ENCODE results near the gene CCL23.
"Not testable (repeated sequence)": the region's sequence is repeated elsewhere in the genome, so short reads cannot be mapped to it uniquely, and the experiment has no call there.

CCL23 gene, protein sequence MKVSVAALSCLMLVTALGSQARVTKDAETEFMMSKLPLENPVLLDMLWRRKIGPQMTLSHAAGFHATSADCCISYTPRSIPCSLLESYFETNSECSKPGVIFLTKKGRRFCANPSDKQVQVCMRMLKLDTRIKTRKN

DNA sequence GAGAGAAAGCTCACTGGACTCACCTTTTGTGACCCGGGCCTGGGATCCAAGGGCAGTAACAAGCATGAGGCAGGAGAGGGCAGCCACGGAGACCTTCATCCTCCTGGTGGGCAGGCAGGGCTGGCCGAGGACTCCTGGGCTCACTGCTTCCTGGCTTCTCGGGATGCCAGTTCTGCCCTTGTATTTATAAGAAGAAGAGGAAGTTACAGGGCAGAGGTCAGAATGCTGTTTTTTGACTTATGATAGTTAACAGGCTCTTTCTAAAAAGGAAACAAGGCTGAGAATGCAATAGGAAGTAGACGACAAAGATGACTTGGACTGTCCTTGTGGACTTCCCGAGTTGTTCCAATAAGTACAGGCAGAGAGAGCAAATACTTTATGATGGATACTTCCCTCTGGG is at the start of gene CCL23:
Gene CCL23, minus strand, starts transcription at position 174 of the 400 bp plus-strand sequence. Its CDS starts 75 bp downstream, at position 99.
- DNase-seq (ENCODE audit: low read depth in 4 of 4, low spot score in 1 of 4), result no peak

DNA sequence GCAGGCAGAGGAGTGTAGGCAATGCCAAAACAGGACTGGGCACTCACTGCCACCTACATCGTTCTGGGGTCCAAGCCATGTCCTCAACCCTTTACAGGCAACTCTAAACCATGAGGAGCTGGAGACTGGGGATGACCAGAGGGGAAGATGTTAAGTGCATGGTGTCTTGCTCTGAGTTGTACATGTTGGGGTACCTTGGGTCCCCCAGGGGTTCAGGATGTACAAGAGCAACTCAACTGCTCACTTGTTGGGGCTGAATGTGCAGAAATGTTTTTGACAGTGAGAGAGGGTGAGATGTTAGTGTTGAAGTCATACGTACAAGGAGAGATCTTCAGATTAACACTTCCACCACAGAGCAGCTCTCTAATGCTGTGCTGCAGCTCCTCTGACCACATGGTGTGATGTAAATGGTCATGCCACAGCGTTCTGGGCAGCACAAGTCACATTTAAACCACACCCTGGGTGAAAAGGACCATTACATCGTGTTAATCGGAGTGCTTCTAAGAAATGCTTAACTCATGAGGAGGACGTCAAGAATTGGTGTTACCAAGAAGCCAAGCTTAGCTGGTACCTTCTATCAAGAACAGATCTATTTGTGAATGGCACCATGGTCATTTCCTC is 48.7 kb upstream of the CCL23 start:
- no peak for DNase-seq (ENCODE audit: low read depth in 4 of 4, low spot score in 1 of 4)

DNA sequence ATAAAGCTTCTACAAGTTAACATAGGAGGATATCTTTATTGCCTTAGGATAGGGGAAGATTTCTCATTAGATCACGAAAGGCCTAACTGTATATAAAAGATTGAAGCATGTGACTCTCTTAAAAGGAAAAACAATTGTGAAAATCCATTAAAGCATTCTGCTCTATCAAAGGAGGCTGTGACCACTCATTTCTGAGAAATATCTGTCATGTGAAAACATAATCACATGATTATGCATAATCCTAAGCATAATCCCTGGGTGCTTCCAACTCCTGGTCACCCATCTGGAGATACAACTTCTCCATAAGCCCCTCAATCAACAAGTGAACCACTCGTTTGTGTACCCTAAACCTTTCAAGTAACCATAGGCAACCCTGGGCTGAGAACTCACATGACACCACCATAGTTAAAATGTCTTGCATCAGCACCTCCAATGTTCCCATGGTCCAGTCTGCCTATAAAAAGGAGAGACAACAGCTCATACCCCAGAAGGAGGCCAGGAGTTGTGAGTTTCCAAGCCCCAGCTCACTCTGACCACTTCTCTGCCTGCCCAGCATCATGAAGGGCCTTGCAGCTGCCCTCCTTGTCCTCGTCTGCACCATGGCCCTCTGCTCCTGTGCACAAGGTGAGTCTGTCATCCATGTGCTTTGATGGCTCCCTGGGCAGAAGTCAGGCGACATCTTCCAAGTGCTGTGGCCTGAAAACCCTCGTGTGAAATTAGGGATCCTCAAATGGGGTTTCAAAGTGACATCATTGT is 46.2 kb upstream of the CCL23 start, which contains the start of gene CCL18:
Gene CCL18, plus strand, starts transcription at position 487 of the 756 bp plus-strand sequence. Its CDS starts 71 bp downstream, at position 558.
- DNase-seq (ENCODE audit: low read depth in 4 of 4, low spot score in 1 of 4), result no peak

DNA sequence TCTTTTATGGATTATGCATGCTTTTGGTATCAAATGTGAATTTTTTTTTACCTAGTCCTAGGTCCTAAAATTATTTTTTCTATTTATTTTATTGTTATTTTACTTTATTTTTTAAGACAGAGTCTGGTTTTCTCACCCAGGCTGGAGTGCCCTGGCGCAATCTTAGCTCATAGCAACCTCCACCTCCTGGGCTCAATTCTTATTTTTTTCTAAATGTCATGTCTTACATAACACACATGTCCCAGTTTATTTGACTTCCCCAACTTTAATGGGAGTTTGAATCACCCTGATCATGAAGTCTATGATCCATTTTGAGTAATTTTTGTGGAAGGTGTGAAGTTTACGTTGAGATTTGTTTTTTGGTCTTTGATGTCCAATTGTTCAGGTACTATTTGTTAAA is 43.0 kb upstream of the CCL23 start:
- no peak for DNase-seq (ENCODE audit: low read depth in 4 of 4, low spot score in 1 of 4)

DNA sequence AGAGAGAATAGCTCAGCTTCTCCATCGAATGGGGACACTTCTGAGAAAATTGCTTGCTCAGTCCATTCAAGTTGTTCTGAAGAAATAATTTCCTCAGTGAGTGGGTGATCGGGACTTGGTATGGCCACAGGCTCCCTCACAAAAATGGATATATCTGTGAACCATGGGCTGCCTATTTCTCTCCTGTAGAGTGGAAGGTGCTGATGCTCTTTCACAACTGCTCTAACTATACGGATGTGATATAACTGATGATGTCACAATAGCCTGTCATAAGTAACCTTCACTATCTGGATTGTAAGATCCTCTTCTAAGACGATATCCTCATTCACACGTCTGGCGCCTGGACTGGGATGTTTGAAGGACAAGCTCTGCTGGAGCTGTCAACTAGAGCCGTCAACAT is 41.6 kb upstream of the CCL23 start:
- no peak for DNase-seq (ENCODE audit: low read depth in 4 of 4, low spot score in 1 of 4)

DNA sequence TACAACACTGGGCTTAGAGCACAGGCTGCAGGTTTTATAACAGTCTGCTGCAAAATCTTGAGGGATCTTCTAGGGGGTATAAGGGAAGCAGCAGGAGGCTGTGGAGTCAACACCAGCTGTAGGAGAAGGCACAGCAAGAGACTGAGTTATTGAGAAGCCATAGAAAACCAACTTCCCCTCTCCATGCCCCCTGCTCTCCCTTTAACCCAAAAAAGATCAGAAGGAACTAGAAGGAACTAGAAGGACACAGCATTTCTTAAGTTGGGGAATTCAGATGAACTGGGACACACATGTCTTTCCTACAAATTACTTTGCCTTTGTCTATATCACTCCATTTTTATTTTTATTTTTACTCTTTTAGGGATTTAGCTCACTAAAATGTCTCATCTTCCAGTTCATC is 40.1 kb upstream of the CCL23 start:
- DNase-seq (ENCODE audit: low read depth in 4 of 4, low spot score in 1 of 4), result no peak

DNA sequence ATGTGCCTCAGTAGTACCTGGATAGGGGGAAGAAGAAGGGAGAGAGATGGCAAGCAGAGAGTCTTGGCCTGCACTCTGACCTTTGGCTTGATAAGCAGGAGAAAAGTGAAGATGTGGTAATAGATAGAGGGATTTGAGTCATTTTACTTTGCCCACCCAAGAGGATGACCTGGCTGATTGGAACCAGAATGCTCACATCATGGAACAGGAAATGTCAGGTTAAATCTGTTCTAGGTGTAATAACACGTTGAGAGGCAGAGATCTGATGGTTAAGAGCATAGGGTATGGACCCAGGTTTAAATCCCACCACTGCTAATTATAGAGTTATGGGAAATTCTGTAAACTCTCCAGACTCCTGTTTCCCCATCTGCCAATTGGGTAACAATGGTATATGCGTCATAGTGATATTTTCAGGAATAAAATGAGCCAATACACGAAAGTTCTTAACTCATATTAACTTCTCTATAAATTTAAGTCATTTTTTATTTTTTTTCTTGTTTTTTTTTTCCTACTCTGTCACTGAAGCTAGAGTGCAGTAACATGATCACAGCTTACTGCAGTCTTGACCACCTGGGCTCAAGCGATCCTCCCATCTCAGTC is 38.2 kb upstream of the CCL23 start:
- no peak for DNase-seq (ENCODE audit: low read depth in 4 of 4, low spot score in 1 of 4)

DNA sequence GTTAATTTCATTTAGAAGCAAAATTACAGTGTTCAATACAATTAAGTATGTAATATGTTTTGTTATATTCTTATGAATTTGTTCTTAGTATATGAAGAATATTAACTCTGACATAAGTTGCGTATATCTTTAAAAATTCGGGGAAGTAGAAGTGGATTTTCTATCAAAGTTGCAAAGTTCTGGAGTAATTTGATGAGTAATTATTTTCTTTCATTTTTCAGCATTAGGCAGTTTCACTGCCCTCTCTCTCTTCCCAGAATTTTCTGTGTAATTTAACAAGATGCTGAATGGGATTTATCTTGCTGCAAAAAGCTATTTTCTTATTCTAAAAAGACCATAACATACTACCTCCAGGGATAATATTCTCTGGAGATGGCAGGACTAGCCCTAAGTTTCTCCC is 37.4 kb upstream of the CCL23 start:
- DNase-seq (ENCODE audit: low read depth in 4 of 4, low spot score in 1 of 4), result no peak

DNA sequence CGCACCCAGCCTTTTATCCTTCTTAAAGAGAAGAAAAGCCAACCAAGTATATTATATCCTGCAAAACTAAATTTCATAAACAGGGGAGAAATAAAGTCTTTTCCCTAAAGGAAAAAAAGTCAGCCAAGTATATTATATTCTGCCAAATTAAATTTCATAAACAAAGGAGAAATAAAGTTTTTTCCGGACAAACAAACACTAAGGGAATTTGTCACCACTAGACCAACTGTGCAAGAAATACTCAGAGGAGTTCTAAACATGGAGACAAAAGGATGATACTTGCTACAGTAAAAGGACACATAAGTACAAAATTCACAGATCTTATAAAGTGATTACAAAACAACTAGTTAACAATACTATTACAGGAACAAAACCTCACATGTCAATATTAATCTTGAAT is 31.9 kb upstream of the CCL23 start:
- no peak for DNase-seq (ENCODE audit: low read depth in 4 of 4, low spot score in 1 of 4)

DNA sequence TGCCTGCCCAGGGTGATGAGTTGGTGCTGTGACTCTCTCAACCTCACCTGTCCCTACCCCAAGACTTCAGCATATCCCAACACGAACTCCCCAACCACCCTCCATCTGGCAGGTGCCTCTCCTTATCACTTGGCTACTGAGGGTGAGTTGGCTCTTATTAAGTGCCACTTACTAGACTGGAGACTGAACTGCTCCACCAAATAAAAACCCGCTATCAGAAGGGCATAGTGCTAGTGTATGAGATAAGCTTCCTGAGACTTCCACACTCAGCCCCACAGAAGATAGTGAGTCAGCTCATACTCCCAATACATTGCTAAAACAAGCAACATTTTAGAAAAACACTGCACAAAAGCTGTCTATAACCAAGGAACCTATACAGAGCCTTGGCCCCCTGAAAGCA is 30.3 kb upstream of the CCL23 start:
- no peak for DNase-seq (ENCODE audit: low read depth in 4 of 4, low spot score in 1 of 4)

DNA sequence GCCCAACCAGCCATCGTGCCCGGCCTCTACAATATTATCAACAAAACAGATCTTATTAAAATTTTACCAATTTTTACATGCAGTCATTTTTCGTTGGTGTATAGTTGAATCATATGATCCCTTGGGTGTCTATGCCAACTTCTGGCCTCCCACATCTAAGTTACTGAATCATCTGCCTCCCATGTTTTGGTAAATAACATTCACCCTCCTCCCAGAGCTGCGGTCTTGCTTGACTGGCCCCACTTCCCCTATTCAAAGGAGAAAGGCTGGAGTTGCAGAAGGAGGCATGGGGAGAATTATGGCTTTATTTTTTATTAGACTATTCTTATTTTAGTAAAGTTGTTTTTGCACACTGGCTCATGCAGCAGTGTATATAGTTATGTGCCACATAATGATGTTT is 18.5 kb upstream of the CCL23 start:
- DNase-seq (ENCODE audit: low read depth in 4 of 4, low spot score in 1 of 4), result no peak

DNA sequence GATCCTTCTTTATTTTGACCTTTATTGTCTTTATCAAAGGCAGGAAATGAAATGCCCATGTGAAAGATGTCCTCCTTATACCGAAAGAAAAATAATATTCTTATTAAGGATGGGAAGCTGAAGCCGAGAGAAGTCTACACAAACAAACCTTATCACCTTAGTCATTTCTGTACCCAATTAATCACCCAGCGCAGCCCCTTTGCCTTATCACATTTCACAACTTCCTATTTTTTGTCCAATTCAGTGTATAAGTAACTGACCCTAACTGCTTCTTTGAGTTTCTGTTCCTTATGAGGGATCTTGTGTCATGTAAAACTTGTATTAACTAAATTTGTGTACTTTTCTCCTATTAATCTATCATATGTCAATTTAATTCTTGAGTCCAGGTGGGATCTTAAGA is 16.4 kb upstream of the CCL23 start:
- DNase-seq (ENCODE audit: low read depth in 4 of 4, low spot score in 1 of 4), result no peak

DNA sequence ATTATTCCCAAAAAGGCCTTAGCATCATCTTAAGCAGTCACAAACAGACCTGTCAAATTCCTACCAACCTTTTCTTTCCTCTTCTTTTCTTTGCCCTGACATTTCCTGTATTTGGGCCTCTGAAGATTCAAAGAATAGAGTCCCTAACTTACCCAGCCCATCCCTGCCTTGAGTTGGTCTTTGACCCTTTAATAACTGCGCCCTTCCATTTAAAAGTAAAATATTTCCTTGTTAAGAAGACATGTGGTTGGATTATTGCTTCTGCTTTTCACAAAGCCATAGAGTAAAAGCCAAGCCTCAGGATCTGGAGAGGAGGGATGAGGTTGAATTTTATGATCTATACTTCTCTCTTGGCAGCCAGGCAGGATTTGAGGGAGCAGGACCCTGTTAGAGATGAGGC is 13.2 kb upstream of the CCL23 start:
- no peak for DNase-seq (ENCODE audit: low read depth in 4 of 4, low spot score in 1 of 4)

DNA sequence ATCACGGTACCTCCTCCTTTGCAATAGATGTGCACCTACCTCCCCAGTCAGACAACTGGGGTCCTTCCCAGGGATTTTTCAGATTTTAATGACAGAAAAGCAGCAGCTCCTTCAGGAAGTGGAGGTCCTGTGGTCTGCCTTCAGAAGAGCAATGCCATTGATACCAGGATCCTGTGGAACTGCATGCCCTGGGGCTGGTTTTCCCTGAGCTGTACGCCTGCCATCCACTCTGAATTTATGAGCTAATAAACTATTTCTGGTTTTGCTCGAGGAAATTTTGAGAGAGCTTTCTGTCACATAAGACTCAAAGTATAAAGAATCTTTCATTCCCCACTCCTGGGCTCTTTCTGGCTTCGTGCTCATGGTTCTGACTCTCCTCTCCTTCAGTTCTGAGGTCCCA is 10.0 kb upstream of the CCL23 start:
- no peak for DNase-seq (ENCODE audit: low read depth in 4 of 4, low spot score in 1 of 4)

DNA sequence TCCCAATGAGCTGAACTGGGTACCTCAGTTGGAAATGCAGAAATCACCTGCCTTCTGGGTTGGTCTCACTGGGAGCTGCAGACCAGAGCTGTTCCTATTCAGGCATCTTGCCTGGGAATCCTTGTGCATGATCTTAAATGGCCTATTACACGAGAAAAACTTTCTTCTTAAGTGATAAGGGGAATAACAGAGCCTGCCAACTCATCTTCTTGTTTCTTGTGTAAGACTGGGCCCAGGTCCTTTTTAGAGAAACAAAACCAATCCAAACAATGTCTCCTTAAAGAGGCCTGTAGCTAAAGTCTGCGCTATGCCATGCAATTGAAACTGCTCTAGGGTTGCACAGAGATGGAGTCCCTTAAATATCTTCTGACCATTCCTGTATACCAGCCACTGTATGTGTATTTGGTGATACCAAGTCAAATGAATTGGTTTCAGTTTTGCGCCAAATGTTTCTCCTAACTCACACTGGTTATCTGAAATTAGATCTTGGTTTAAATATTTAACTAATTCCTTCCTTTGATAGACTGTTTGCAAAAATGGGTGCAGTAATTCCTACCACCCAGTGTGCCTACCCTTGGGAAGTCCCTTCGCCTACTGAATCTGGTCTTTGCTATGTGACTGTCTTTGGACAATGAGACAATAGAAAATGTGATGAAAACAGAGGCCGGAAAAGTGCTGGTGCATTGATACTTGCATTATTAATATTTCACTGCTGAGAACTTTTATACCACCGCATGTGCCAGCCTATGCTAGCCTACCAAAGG is 6.5 kb upstream of the CCL23 start:
- DNase-seq (ENCODE audit: low read depth in 4 of 4, low spot score in 1 of 4), result no peak

DNA sequence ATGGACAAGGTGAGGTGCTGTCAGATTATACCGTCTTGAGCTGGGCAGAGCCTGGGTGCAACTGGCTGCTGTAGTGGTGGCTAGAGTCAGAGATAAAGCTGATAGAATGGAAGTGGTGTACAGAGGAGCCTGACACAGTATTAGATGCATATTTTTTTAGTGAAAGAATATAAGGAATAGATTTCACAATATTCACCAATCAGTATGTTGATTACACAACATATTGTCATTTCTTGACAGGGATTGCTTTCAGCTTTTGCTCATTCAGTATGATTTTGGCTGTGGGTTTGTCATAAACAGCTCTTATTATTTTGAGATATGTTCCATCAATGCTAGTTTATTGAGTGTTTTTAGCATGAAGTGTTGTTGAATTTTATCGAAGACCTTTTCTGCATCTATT is 1.7 kb upstream of the CCL23 start:
- DNase-seq (ENCODE audit: low read depth in 4 of 4, low spot score in 1 of 4), result no peak

DNA sequence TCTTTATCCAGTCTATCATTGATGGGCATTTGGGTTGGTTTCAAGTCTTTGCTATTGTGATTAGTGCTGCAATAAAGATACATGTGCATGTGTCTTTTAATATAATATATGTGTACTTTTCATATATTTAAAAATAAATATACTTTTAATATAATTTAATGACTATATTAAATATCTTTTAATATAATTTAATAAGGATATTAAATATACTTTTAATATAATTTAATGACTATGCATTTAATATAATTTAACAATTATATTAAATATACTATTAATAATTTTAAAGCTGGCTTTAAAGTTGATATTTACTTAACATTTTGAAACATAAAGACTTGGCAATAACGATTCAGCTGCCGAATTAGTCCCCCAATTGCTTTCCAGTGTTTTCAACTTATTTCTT is 1.2 kb downstream of the CCL23 start:
- DNase-seq (ENCODE audit: low read depth in 4 of 4, low spot score in 1 of 4), result no peak

DNA sequence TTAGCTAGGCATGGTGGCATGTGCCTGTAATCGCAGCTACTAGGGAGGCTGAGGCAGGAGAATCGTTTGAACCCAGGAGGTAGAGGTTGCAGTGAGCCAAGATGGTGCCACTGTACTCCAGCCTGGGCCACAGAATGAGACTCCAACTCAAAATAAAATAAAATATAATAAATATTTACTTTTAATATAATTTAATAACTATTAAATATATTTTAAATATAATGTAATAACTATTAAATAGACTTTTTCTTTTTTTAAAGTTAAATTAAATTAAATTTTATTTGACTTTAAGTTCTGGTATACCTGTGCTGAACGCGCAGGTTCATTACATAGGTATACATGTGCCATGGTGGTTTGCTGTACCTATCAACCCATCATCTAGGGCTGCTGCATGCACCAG is 1.9 kb downstream of the CCL23 start:
- DNase-seq (ENCODE audit: low read depth in 4 of 4, low spot score in 1 of 4), result not testable (repeated sequence)

DNA sequence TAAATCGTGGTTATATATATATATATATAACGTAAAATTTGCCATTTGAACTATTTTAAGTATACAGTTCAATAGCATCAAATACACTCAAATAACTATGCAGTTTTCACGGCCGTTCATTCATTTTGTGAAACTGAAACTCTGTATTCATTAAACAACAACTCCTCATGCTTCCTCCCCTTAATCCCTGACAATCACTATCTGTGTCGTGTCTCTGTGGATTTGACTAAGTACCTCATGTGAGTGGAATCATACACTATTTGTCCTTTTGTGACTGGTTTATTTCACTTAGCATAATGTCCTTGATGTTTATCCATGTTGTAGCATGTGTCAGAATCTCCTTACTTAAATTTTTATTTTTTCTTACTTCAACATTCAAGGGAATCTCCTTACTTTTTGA is 2.8 kb downstream of the CCL23 start:
- DNase-seq (ENCODE audit: low read depth in 4 of 4, low spot score in 1 of 4), result no peak

DNA sequence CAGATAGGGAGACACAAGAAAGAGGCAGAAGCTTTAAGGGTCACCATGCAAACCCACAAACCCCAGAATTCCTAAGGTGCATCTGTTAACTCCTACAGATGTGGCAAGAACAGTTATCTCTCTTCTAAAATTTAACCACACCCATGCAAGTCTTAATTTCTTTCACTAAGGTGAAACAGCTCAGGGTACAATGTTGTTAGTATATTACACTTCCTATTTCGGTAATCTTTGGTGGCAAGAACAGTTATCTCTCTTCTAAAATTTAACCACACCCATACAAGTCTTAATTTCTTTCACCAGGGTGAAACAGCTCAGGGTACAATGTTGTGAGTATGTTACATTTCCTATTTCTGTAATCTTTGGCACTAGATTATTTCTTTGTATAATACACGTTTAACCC is 6.6 kb downstream of the CCL23 start:
- DNase-seq (ENCODE audit: low read depth in 4 of 4, low spot score in 1 of 4), result no peak

DNA sequence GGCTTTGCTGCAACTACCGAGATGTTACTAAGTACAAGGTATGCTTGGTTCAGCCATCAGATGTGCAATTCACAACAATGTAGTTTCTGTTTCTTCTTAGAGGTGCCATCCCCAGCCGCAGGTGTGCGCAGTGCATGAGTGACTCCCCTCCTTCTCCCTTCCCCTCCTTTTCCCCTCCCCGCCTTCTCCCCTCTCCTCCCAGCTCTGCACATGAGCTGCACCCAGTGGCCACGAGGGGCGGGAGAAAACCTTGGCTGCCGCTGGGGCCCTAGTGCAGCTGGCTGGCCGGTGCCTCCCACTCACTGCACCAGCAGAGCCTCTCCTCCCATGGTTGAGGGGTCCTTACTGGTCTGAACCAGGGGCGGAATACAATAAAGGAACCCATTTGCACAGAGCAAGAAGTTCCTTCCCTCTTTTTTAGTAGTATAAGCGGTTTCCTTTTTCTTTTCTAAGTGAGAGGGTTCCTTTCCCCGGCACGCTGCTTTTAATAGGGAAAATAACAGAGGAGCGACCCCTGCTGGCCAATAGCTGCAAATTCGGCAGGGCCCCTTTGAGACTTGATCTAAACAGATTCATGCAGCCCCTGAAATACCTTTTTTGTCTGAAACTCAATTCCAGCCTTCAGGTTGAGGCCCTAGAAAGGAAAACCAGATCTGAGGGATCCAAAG is 8.6 kb downstream of the CCL23 start:
- DNase-seq (ENCODE audit: low read depth in 4 of 4, low spot score in 1 of 4), result no peak
